Calu3 (cell line): ENCODE measurements around the gene MOV10L1. TPM values are rescaled to one million over a fixed set of nuclear protein-coding genes. Genes with fewer than 3 reads are reported as not detected.

ENCODE experiments used
- BruUV-seq: library from RNA; stranded (reverse); fragments of 400-500 nt; replicated peaks from 2 replicates; lab custom pipeline; 2021; lab: Mats Ljungman, UMichigan
- CTCF ChIA-PET: fragments of 300-600 bp; sonication (Branson Sonifier 250); formaldehyde crosslinking; loops from one replicate; lab custom pipeline; 2022; ENCODE audit warnings: antibody characterized with exemption; lab: Charles Lee
- DNase-seq: peaks from one replicate; pipeline ENCODE4 v3.0.0; 2022
- H3K27ac Mint-ChIP-seq: one replicate; pipeline ENCODE4 v1.8.0; 2022; ENCODE audit warnings: mixed read lengths; ENCODE audit not compliant: unreplicated experiment
- H3K27me3 Mint-ChIP-seq: one replicate; pipeline ENCODE4 v1.8.0; 2022; ENCODE audit warnings: mixed read lengths; ENCODE audit not compliant: unreplicated experiment
- H3K36me3 Mint-ChIP-seq: one replicate; pipeline ENCODE4 v1.8.0; 2022; ENCODE audit warnings: mild to moderate bottlenecking, moderate library complexity, mixed read lengths; ENCODE audit not compliant: insufficient read depth, unreplicated experiment
- H3K4me1 Mint-ChIP-seq: one replicate; pipeline ENCODE4 v1.8.0; 2022; ENCODE audit warnings: mild to moderate bottlenecking, low read depth, mixed read lengths; ENCODE audit not compliant: unreplicated experiment
- H3K4me3 Mint-ChIP-seq: one replicate; pipeline ENCODE4 v1.8.0; 2022; ENCODE audit warnings: mild to moderate bottlenecking, low read depth, moderate library complexity, mixed read lengths; ENCODE audit not compliant: unreplicated experiment
- H3K9me3 Mint-ChIP-seq: one replicate; pipeline ENCODE4 v1.8.0; 2022; ENCODE audit warnings: low read depth, mixed read lengths; ENCODE audit not compliant: unreplicated experiment
- intact Hi-C: fragments of 100-400 bp; cut with micrococcal nuclease; formaldehyde crosslinking; loops from one replicate; pipeline ENCODE4 v1.10.0; 2022; ENCODE audit not compliant: unreplicated experiment
- total RNA-seq: library from RNA; stranded (reverse); gene quantifications from 2 replicates; pipeline ENCODE4 v1.2.3, GENCODE V29; 2022
- TF ChIP-seq, protein P1 (sequence below): fragments of 200-600 bp; IDR thresholded peaks from one replicate; pipeline ENCODE4 v1.8.0; 2022; ENCODE audit warnings: antibody characterized with exemption; ENCODE audit not compliant: unreplicated experiment

Gene MOV10L1
- total RNA-seq, 1 experiment from 2014 or later = not detected

DNA sequence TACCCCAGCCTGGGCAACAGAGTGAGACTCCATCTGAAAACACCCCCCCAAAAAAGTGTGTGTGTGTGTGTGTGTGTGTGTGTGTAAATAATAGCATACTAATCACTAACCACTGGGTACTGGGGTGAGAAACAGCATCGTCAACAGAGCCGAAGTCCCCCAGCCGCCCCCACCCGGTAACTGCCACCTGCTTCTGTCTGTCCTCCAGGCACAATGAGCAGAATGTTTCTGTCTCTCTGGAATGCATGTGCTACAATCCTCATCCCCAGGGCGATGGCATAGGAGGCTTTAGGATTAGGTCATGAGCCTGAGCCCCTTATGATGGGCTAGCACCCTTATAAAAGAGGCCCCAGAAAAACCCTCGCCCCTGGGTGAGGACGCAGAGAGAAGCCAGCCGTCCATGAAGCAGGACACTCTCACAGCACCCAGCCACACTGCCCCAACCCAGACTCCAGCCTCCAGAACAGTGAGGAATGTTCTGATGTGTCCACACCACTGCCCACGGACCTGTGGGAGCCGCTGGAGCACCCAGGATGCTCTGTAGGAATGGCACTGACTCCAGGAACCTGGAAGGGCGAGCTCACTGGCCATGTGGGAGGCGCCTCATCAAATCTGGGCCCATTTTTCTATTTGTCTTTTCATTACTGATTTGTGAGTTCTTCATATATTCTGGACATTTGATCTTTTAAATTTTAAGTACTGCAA is 41.6 kb upstream of the MOV10L1 start:
- BruUV-seq = no TSS peak
- no peak overlapping the region for H3K27ac Mint-ChIP-seq
- H3K27me3 Mint-ChIP-seq = peaks cover 78% of the 10 kb centered on the region
- intact Hi-C loops = no loop called here
- H3K4me3 Mint-ChIP-seq = no peak overlapping the region
- H3K36me3 Mint-ChIP-seq = peaks cover 5% of the 10 kb centered on the region
- peaks cover 4% of the 10 kb centered on the region for H3K9me3 Mint-ChIP-seq
- TF ChIP-seq, protein P1, sequence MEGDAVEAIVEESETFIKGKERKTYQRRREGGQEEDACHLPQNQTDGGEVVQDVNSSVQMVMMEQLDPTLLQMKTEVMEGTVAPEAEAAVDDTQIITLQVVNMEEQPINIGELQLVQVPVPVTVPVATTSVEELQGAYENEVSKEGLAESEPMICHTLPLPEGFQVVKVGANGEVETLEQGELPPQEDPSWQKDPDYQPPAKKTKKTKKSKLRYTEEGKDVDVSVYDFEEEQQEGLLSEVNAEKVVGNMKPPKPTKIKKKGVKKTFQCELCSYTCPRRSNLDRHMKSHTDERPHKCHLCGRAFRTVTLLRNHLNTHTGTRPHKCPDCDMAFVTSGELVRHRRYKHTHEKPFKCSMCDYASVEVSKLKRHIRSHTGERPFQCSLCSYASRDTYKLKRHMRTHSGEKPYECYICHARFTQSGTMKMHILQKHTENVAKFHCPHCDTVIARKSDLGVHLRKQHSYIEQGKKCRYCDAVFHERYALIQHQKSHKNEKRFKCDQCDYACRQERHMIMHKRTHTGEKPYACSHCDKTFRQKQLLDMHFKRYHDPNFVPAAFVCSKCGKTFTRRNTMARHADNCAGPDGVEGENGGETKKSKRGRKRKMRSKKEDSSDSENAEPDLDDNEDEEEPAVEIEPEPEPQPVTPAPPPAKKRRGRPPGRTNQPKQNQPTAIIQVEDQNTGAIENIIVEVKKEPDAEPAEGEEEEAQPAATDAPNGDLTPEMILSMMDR = no peak
- no peaks in the 10 kb centered on the region for H3K4me1 Mint-ChIP-seq
- CTCF ChIA-PET = interaction anchor here (1.0 kb wide), 1 partner anchor 101 kb away, joined by 3 read pairs; no protein-coding TSS in a partner anchor
- DNase-seq = no peak

- Mint-ChIP-seq H3K4me1 (no peaks in the 10 kb centered on the region), H3K9me3 (peaks cover 2% of the 10 kb centered on the region), H3K27me3 (peaks cover 78% of the 10 kb centered on the region), H3K27ac (no peak overlapping the region), H3K36me3 (no peaks in the 10 kb centered on the region), H3K4me3 (no peak overlapping the region)
- intact Hi-C loops = no loop called here
- TF ChIP-seq, protein P1 = no peak
- no TSS peak for BruUV-seq
- CTCF ChIA-PET = interaction anchor here (1.0 kb wide), 1 partner anchor 100 kb away, joined by 3 read pairs; no protein-coding TSS in a partner anchor
- no peak for DNase-seq
Observed at GRCh38 chr22:50048836-50049235, 41.0 kb upstream of the MOV10L1 start.

DNA sequence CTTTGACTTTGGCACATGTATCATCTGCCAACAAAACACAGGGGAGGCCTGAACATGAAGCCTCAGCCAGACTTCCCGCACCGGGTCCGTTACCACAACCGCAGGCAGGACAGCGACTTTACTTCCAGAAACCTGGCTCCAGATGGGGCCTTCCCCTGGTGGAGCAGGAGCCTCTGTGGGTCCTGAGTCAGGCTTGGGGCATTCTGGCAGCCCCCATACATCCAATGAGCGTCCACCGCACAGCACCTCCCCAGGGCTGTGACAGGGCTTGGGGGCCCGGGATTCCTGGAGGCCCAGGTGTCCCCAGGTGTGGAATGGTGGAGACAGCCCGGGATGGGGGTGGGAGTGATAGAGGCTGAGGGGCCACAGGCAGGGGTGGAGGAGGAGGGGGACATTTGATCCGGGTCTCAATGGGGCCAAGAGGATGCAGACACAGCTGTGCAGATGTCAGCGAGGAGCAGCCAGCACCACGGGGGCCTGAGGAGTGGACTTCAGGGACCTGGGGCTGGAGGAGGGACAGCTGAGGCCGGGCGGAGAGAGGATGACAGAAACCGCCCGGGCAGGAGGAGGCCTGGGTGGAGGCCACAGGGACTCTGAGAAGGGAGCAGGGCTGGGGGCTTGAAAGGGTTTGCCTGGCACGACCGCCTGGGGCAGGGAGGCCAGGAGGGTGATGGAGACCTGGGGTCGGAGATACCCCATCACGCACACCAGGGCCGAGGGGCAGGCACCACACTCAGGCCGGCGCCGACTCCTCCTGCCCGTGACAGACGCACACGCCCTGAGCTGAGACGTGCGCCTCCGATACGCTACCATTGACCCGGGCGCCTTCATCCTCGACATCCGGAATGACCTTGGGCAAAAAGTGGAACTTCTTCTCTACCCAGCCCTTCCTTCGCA is 40.3 kb upstream of the MOV10L1 start:
- Mint-ChIP-seq H3K27ac (no peak overlapping the region), H3K9me3 (peaks cover 4% of the 10 kb centered on the region), H3K4me1 (no peaks in the 10 kb centered on the region), H3K4me3 (no peak overlapping the region), H3K36me3 (no peaks in the 10 kb centered on the region), H3K27me3 (peaks cover 78% of the 10 kb centered on the region)
- no peak for DNase-seq
- CTCF ChIA-PET = no interaction called here
- BruUV-seq = no TSS peak
- intact Hi-C loops = no loop called here
- TF ChIP-seq, protein P1 = no peak

DNA sequence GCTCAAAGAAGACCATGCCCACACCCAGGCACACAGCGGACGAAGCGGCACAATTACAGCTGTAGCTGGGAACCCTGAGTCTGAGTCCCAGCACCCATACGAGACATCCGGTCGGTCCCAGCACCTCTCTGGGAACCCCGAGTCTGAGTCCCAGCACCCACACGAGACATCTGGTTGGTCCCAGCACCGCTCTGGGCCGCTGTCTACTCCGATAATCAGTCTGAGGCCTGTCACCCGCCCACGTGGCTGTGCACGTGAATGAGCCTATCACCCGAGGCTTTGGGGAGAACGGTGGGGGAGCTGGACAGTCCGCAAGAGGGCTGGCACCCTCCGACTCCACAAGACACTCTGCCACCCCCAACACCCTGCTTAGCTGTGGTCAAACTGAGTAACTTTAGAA is 37.9 kb upstream of the MOV10L1 start:
- no TSS peak for BruUV-seq
- CTCF ChIA-PET = no interaction called here
- DNase-seq = no peak
- Mint-ChIP-seq H3K27me3 (peaks cover 78% of the 10 kb centered on the region), H3K4me1 (no peaks in the 10 kb centered on the region), H3K4me3 (no peak overlapping the region), H3K27ac (no peak overlapping the region), H3K9me3 (peaks cover 4% of the 10 kb centered on the region), H3K36me3 (no peaks in the 10 kb centered on the region)
- TF ChIP-seq, protein P1 = no peak
- intact Hi-C loops = no loop called here
